Endometrium (tissue), 2 donors: ENCODE measurements around the gene MRS2.

Source experiments
- FAIRE-seq: peaks from 2 replicates; lab custom pipeline; 2012; peaks lifted over from hg19 to GRCh38; lab: Jason Lieb, UNC
- donor health status: control.
- donor health status: control.

Gene MRS2

GRCh38 chr6:24431045-24431451, 28.3 kb downstream of the MRS2 start:
- FAIRE-seq = no peak

DNA sequence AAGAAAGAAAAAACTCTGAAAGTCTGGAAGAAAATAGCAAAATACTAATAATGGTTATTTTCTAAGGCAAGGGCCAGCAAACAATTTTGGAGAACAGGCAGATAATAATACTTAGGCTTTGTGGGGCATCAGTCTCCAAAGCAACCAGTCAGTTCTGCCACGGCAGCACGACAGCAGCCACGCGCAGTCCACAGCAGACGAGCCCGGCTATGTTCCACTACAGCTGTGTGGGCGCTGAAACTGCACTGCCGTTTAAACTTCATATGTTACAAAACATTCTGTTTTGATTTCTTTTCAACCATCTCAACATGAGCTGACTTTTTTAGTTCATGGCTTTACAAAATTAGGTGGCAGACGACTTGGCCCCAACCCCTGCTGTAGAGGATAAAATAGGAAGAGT, 29.9 kb downstream of the MRS2 start:
- FAIRE-seq = no peak

GRCh38 chr6:24436979-24437378, 34.2 kb downstream of the MRS2 start:
- FAIRE-seq = no peak

GRCh38 chr6:24439858-24440539, 37.3 kb downstream of the MRS2 start:
- no peak for FAIRE-seq

DNA sequence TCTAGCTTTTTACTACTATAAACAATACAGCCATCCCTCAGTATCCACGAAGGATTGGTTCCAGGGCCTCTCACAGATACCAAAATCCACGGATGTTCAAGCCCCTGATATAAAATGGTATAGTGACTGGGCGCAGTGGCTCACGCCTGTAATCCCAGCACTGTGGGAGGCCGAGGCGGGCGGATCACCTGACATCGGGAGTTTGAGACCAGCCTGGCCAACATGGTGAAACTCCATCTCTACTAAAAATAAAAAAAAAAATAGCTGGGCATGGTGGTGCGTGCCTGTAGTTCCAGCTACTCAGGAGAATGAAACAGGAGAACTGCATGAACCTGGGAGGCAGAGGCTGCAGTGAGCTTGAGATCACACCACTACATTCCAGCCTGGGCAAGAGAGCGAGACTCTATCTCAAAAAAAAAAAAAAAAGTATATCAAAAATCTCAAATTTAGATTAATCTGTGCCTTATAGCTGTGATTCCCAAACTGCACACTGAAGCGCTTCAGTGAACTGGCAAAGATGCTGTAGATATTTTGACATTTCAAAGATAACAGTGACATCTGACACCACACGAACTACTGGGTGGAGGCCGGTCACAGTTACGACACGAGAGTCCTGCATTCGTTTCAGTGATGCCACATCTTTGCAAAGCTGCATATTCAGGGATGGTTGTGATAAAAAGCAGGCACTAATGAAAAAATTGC, 38.3 kb downstream of the MRS2 start:
- no peak for FAIRE-seq

GRCh38 chr6:24441599-24441904, 38.8 kb downstream of the MRS2 start:
- FAIRE-seq = no peak

DNA sequence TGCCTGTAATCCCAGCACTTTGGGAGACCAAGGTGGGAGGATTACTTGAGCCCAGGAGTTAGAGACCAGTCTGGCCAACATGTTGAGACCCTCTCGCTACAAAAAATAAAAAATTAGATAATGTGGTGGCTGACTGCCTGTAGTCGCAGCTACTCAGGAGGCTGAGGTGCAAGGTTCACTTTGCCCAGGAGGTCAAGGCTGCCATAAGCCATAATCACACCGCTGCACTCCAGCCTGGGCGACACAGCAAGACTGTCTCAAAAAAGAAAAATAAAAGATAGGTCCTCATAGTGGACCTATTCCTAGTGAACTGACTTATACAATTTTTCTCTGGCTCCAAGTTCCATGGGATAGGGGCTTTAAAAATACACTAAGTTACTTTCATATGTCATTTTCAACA, 41.9 kb downstream of the MRS2 start:
- FAIRE-seq = no peak

GRCh38 chr6:24445704-24446103, 43.0 kb downstream of the MRS2 start:
- FAIRE-seq = no peak

GRCh38 chr6:24446670-24447069, 43.9 kb downstream of the MRS2 start:
- no peak for FAIRE-seq

DNA sequence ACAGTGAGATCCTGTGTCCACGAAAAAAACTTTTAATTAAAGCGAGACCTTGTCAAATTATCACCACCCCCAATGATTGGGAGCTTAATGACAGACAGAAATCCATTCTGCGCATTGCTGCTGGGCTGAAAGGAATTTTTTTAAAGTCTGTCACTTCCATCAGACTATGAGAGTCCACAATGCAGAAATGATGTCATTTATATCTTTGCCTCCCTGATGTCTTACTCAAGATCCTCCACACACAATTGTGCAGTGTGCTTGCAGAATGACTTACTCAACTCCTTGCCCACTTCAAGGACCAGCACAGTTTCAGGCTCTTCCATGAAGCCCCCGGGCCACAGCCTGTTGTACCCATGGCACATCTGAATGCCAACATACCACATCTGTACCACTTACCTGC, 45.7 kb downstream of the MRS2 start:
- no peak for FAIRE-seq

DNA sequence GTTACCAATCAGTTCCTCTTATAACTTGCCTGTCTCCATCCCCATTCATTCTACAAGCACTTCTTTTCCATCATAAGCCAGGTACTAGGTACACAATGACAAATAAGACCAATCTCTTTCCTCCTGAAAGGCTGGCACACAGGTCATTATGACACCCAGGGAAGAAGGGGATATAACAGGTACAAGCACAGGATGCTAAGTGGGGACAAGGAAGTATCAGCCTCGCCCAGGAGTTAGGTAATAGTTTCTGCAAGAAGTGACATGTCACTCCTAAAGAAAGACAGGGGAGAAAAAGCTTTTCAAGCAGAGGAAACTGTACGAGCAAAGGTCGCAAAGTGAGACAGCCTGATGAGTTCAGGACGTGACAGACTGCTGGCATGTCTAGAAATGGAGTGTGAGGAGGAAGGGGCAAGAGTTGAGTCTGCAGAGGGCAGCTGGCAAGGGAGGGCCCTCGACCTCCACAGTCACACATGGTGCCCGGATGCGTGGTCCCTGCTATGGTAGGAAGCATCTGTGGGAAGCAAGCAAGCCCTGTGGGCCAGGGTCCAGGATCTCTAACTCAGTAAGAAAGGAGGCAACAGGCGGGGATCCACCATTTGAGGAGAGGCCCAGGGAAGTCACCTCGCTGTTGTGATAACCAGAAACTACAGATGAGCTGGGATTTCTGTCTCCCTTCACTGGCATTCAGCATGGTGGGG, 46.2 kb downstream of the MRS2 start:
- no peak for FAIRE-seq

- FAIRE-seq = no peak
Measured at GRCh38 chr6:24451581-24452388, 49.0 kb downstream of the MRS2 start.

- no peak for FAIRE-seq
Measured at GRCh38 chr6:24453921-24454320, 51.2 kb downstream of the MRS2 start.

DNA sequence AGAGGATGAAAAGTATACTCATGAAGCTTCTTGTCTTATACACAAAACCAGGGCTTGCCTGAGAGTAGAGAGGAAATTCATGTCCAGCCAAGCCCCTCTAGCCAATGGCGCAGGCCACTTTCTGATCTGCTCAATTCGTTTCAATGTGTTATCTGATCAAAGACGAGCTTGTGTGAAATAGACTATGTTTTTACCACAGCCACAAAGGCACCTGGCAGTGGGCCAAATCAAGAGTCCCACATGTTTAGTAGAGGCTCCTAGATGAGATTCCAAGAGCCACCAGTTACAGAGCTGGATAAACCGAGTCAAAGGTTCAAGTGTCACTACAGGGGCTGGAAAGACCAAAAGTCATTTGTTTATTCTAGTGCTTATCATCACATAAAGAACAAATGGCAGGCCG, 51.7 kb downstream of the MRS2 start:
- no peak for FAIRE-seq

DNA sequence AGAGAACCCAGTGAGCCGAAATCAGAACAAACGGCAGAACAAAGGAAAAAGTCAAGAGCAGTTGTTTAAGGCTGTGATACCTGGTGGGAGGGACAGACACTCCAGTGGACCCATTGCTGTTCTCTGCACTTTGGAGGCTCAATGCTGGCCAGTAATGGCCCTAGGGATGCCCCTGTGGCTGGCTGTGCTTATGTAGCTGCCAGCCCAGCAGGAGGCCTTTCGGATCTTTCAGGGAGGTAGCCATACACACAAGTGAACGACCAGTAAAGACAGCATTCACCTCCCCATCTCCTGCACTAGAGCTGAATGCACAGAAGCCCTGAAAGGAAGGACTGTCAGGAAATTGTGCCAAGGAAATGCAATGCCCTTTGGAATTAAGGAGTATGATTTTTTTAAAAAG, 52.3 kb downstream of the MRS2 start:
- FAIRE-seq = no peak

GRCh38 chr6:24458134-24458533, 55.4 kb downstream of the MRS2 start:
- FAIRE-seq = no peak

GRCh38 chr6:24458941-24459340, 56.2 kb downstream of the MRS2 start:
- no peak for FAIRE-seq

- no peak for FAIRE-seq
Measured at GRCh38 chr6:24460966-24461365, 58.2 kb downstream of the MRS2 start.

DNA sequence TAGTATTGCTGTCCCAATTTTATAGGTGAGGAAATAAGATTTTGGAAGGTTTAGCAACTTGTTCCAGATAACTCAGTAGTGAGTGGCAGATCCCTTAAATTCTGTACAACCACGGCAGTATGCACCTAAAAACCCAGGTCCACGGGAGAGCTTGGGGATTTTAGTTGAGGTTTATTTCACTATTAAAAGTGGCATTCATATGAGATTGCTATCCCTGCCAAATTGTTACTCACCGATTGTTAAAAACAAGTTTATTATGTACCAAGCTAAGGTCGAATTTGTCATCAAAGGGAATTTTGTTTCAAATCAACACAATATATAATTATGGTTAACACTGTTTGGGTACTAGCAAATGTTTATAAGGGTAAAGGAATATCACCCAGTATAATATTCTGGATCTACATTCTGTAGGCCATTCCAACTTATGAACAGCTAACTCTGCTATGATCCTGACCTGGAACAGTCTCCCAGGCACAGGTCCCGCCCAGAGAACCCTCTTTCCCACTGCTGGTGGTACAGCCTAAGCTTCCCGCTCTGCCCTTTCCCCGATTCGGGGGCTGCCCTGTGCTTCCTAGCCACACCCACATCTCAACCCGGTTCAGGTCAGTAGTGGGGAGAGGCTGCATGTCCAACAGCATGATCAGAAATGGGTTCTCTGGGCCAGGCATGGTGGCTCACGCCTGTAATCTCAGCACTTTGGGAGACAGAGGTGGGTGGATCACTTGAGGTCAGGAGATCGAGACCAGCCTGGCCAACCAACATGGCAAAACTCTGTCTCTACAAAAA, 61.7 kb downstream of the MRS2 start:
- FAIRE-seq = no peak

GRCh38 chr6:24469811-24470210, 67.1 kb downstream of the MRS2 start:
- FAIRE-seq = no peak

DNA sequence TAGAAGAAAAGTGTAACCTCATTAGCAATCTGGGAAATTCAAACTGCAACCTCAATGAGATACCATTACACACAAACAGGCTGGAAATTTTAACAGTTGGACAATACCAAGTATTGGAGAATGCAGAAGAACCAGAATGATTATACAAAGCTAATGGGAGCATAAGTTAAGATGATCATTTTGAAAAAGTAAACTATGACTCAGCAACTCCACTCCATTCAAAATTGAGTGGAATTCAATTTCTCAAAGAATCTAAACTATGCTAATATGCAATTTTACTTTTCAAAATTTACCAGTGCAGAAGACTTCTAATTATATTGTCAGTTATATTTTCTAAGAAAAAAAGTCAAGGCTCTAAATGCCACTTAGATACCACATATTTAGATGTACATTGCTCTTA, 69.4 kb downstream of the MRS2 start:
- no peak for FAIRE-seq
